H54 (cell line): Measurements from ENCODE around the gene NCAM2.
A peak's percentile ranks its signal among the peaks of the same experiment; 100 is the strongest.

Experiments
- DNase-seq: peaks from one replicate; pipeline ENCODE4 v3.0.0; 2011; ENCODE audit warnings: low spot score, mixed read lengths; ENCODE audit not compliant: insufficient read length
- FAIRE-seq: peaks from 3 replicates; lab custom pipeline; 2011; peaks lifted over from hg19 to GRCh38; lab: Jason Lieb, UNC
- POLR2A ChIP-seq: IDR thresholded peaks from 2 replicates; pipeline ENCODE4 v1.6.1; 2011; ENCODE audit warnings: low read depth, mild to moderate bottlenecking, low read length

NCAM2 gene

DNA sequence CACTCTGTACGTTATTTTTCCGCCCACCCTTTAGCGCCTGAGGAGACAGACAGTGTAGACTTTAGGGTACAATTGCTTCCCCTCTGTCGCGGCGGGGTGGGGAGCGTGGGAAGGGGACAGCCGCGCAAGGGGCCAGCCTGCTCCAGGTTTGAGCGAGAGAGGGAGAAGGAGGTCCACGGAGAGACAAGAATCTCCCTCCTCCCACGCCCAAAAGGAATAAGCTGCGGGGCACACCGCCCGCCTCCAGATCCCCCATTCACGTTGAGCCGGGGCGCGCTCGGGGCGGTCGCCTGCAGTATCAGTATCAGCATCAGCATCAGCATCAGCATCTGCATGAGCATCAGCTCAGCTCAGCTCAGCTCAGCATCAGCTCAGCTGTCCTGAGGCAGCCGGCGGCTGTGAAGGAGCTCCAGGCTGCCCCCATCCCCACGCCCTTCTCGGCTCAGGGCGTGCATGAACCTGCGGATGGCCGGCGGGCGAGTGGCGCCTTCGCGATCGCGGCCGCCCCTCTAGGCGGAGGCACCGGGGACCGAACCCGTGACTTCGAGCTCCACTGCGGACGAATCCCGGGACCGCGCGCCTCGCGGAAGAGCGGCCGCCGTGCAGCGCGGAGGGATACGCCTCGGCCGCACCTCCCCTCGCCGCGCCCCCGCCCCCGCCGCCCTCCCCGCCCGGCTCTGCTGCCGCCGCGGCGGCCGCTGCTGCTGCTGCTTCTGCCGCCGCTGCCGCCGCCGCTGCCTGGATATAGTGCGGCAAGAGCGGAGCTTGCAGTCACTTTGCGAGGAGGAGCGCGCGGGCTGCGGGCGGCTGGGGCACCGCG is at the start of gene NCAM2:
TSS of gene NCAM2 (plus strand) at position 774 of the 820 bp plus-strand sequence.
- TF ChIP-seq POLR2A: no peak
- DNase-seq: peak; percentile 58
- no peak for FAIRE-seq

DNA sequence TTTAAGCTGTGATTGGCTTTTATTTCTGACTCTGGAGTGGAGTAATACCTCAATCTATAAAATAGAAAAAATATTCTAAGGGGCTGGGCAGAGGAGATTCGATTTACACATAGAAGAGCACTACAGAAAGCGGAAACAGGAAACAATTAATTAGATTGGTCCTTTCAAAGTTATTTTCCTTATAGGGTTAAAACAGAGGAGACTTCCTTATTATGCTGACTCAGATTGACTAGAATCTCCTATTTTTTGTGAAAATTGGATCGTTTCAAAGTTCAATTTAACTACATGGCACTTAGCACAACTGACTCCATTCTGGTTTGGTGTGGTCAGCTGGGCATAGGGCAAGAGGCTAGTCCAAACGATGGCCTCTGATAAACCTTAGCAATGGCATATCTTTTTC is 48.3 kb upstream of the NCAM2 start:
- TF ChIP-seq POLR2A: no peak
- no peak for FAIRE-seq
- no peak for DNase-seq

GRCh38 chr21:20965816-20966215 is 32.4 kb upstream of the NCAM2 start:
- no peak for TF ChIP-seq POLR2A
- no peak for DNase-seq
- FAIRE-seq: no peak

GRCh38 chr21:20968391-20968790 is 29.8 kb upstream of the NCAM2 start:
- no peak for TF ChIP-seq POLR2A
- no peak for FAIRE-seq
- no peak for DNase-seq

DNA sequence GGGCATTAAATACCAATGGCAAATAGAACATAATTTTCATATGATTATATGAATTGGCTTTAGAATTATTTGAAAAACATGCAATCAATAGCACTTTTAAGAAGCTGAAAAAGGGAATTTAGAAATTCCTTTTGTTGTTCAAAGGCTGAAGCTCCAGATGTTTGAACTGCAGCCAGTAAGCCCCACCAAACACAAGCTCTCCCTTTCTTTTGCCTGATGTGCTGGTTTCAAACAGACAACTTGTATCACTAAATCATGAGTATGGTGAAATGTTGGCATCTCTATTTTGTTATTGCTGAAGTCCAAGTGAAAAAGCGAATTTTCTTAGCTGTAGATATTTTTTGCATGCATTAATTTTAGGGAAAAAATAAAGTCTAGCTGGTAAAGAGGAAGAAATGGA is 27.5 kb upstream of the NCAM2 start:
- FAIRE-seq (no peak), DNase-seq (no peak)
- TF ChIP-seq POLR2A: no peak

GRCh38 chr21:20971296-20971921 is 26.8 kb upstream of the NCAM2 start:
- DNase-seq (peak; percentile 29), FAIRE-seq (peak; percentile 15)
- TF ChIP-seq POLR2A: no peak

DNA sequence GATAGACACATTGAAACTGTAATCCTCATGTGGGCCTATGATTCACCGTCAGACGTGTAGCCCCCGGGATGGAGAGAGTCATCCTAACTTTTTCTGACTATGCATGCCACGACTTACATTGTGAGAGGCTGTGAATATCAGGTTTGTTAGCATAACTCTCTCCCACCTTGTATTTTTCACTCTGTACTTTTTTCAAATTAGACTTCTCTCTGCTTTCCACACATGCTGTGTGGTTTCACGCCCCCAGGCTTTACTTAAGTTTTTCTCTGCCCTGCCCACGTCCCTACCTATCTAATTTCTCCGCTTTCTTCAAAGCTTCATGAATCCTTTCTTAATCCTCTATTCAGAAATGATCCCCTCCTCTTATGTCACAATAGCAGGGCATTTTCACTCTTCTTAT is 3.4 kb upstream of the NCAM2 start:
- TF ChIP-seq POLR2A: no peak
- DNase-seq (no peak), FAIRE-seq (no peak)

GRCh38 chr21:20996421-20997310 is 1.5 kb upstream of the NCAM2 start:
- peak; percentile 28 for DNase-seq
- FAIRE-seq: no peak
- TF ChIP-seq POLR2A: no peak

- DNase-seq: no peak
- no peak for FAIRE-seq
Observed at GRCh38 chr21:20997311-20997635, 936 bp upstream of the NCAM2 start.

DNA sequence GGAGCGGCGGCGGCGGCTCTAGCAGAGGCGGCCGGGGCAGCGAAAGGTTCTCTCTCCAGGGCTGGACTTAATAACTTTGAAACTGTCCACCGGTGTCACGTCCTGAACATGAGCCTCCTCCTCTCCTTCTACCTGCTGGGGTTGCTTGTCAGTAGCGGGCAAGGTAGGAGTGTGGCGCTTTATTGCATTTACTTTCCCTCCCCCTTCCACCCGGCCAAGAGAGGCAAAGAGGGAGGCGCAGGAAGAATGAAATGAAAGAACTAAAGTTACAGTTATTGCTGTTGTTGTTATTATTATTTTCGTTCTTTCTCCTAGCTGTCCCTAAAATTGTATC is 214 bp downstream of the NCAM2 start:
- FAIRE-seq: no peak
- no peak for TF ChIP-seq POLR2A
- DNase-seq: no peak

More at GRCh38 chr21:20997311-20997635, 936 bp upstream of the NCAM2 start:
- no peak for TF ChIP-seq POLR2A

DNA sequence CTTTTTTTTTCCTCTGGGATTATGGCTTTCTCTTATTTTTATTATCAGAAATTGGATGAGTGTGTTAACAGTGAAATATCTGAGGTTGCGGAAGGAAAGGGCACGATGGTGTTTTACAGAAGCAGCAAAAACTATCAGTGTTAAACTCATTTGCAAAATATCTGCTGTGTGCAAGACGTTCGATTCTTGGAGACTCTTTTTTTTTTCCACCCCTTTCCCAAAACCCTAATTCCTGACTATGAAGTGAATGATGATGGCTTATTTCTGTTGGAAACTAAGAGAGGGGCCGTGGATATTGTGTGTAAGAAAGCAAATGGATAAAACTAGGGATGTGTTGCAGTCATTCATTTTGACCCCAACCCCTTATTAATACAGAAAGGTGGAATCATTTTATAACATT is 677 bp downstream of the NCAM2 start:
- FAIRE-seq: no peak
- DNase-seq: no peak
- TF ChIP-seq POLR2A: no peak

DNA sequence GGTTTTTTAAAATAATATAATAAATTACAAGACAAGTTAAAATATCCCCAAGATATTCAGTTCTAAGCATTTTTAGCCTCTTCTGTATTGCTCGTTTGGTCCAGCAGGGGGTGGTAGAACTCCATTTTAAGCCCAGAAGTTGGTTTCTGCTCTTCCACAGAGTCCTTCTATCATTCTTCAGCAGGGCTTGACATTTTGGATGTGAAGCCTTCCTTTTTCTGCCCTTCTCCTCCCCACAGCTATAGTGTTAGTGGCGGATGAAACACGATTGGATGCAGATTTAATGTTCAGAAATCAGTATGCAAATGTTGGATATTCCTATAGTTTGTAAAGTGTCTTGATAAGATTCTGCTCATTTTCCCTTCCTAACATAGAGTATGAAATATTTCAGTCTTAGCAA is 1.4 kb downstream of the NCAM2 start:
- no peak for TF ChIP-seq POLR2A
- FAIRE-seq (peak; percentile 62), DNase-seq (peak; percentile 23)

- no peak for TF ChIP-seq POLR2A
- peak; percentile 30 for FAIRE-seq
- DNase-seq: no peak
Observed at GRCh38 chr21:21000591-21001175, 2.5 kb downstream of the NCAM2 start.
